Kidney epithelial cell (primary cell): ENCODE data around the gene RPGR. TPM values are rescaled to one million over a fixed set of nuclear protein-coding genes. Genes with fewer than 3 reads are reported as not detected.

Source experiments
- DNase-seq: peaks from one replicate; pipeline ENCODE4 v3.0.0-alpha.2; 2010; ENCODE audit warnings: low read depth
- H3K27me3 ChIP-seq: 2 replicates; pipeline ENCODE4 v1.6.0; 2011; ENCODE audit warnings: low read length; ENCODE audit not compliant: control insufficient read depth, insufficient read depth
- H3K36me3 ChIP-seq: 2 replicates; pipeline ENCODE4 v1.5.1; 2011; ENCODE audit warnings: low read length; ENCODE audit not compliant: control insufficient read depth, insufficient read depth
- H3K4me3 ChIP-seq: 2 replicates; pipeline ENCODE4 v1.5.1; 2011; ENCODE audit warnings: low read depth, mild to moderate bottlenecking, control low read depth, low read length
- CTCF ChIP-seq: IDR thresholded peaks from 2 replicates; pipeline ENCODE4 v1.5.1; 2011; ENCODE audit warnings: mild to moderate bottlenecking, moderate library complexity, low read length, control low read depth, inconsistent platforms; ENCODE audit not compliant: insufficient read depth, poor library complexity, severe bottlenecking
- total RNA-seq: library from RNA; depleted of rRNA; stranded (reverse); fragments of >200 nt; gene quantifications from 2 replicates; pipeline ENCODE4 v1.2.3, GENCODE V29; 2015

Gene RPGR
- total RNA-seq, 1 donor from 2014 or later, result 4.6 TPM

- DNase-seq, result no peak
- H3K36me3 ChIP-seq, result no peaks in the 10 kb centered on the region
- no peaks in the 10 kb centered on the region for H3K27me3 ChIP-seq
- no peak for TF ChIP-seq CTCF
- no peak overlapping the region for H3K4me3 ChIP-seq
Measured at GRCh38 chrX:38365954-38366353, 38.6 kb upstream of the RPGR start.

GRCh38 chrX:38363046-38363445 lies 35.7 kb upstream of the RPGR start:
- Histone ChIP-seq H3K4me3 (no peak overlapping the region), H3K36me3 (no peaks in the 10 kb centered on the region), H3K27me3 (no peaks in the 10 kb centered on the region)
- TF ChIP-seq CTCF, result no peak
- DNase-seq, result no peak

GRCh38 chrX:38357747-38358673 lies 30.7 kb upstream of the RPGR start:
- no peak for TF ChIP-seq CTCF
- DNase-seq, result no peak
- H3K27me3 ChIP-seq, result no peaks in the 10 kb centered on the region
- no peaks in the 10 kb centered on the region for H3K36me3 ChIP-seq
- no peak overlapping the region for H3K4me3 ChIP-seq

- no peak for TF ChIP-seq CTCF
- Histone ChIP-seq H3K4me3 (no peak overlapping the region), H3K36me3 (no peaks in the 10 kb centered on the region), H3K27me3 (no peaks in the 10 kb centered on the region)
- no peak for DNase-seq
Measured at GRCh38 chrX:38356401-38356800, 29.1 kb upstream of the RPGR start.

GRCh38 chrX:38352362-38352761 lies 25.1 kb upstream of the RPGR start, which contains the start of gene OTC:
Gene OTC, plus strand, starts transcription at chrX:38352604. Its CDS starts 93 bp downstream, at chrX:38352697.
- no peak for TF ChIP-seq CTCF
- no peaks in the 10 kb centered on the region for H3K36me3 ChIP-seq
- no peak within 1 kb of the TSS for H3K4me3 ChIP-seq
- no peaks in the 10 kb centered on the region for H3K27me3 ChIP-seq
- DNase-seq, result no peak
